GM18520 (cell line): Measurements from ENCODE around the gene DNM3.

Experiments used
- ATAC-seq: cut with Tn5 transposase; IDR thresholded peaks from one replicate; pipeline ENCODE4 v1.9.1; 2021; ENCODE audit not compliant: unreplicated experiment

DNM3 gene

GRCh38 chr1:172442843-172443565, 601.7 kb downstream of the DNM3 start:
- no peak for ATAC-seq

- ATAC-seq = peak; percentile 92
Observed at GRCh38 chr1:172443666-172444453, 602.6 kb downstream of the DNM3 start, which contains the start of gene PIGC. Gene PIGC (minus strand): TSS chr1:172444069. CDS start chr1:172442622, 1,447 bp downstream.

GRCh38 chr1:172446547-172446946, 605.2 kb downstream of the DNM3 start:
- no peak for ATAC-seq

GRCh38 chr1:172447641-172448040, 606.3 kb downstream of the DNM3 start:
- no peak for ATAC-seq

GRCh38 chr1:172448995-172449584, 607.8 kb downstream of the DNM3 start:
- ATAC-seq = no peak

GRCh38 chr1:172449585-172450523, 608.6 kb downstream of the DNM3 start:
- peak; percentile 82 for ATAC-seq

- no peak for ATAC-seq
Observed at GRCh38 chr1:172450524-172450885, 609.2 kb downstream of the DNM3 start.

- no peak for ATAC-seq
Observed at GRCh38 chr1:172451002-172451443, 609.7 kb downstream of the DNM3 start.

- no peak for ATAC-seq
Observed at GRCh38 chr1:172452536-172453152, 611.3 kb downstream of the DNM3 start.

GRCh38 chr1:172453153-172453545, 611.9 kb downstream of the DNM3 start:
- ATAC-seq = no peak

- no peak for ATAC-seq
Observed at GRCh38 chr1:172453607-172454006, 612.3 kb downstream of the DNM3 start.

- ATAC-seq = no peak
Observed at GRCh38 chr1:172455451-172455850, 614.2 kb downstream of the DNM3 start.

GRCh38 chr1:172456344-172456769, 615.1 kb downstream of the DNM3 start:
- no peak for ATAC-seq

GRCh38 chr1:172457479-172458130, 616.3 kb downstream of the DNM3 start:
- ATAC-seq = no peak

- no peak for ATAC-seq
Observed at GRCh38 chr1:172460177-172460576, 618.9 kb downstream of the DNM3 start.

GRCh38 chr1:172460887-172461315, 619.6 kb downstream of the DNM3 start:
- no peak for ATAC-seq
